A549 (cell line): ENCODE data around the gene GSDMA. TPM values are rescaled to one million over a fixed set of nuclear protein-coding genes. Genes with fewer than 3 reads are reported as not detected.

Experiments
- ATAC-seq, 2 experiments: fragments of 200-7000 bp in 1 of 2; fragments of >200 bp in 1 of 2; cut with Nextera tagmentation in 1 of 2; cut with Tn5 transposase in 1 of 2; 3 replicates each; pipeline versions ENCODE4 v1.8.0 to v1.9.1; 2018 to 2020; ENCODE audit warnings: mild to moderate bottlenecking in 1 of 2, moderate library complexity in 1 of 2
- CTCF ChIA-PET: fragments of 300-600 bp; sonication (Branson Sonifier 250); formaldehyde crosslinking; extraction: SDS; loops from one replicate; lab custom pipeline; 2021; ENCODE audit warnings: antibody characterized with exemption, inconsistent platforms; lab: Yijun Ruan, JAX
- POLR2A ChIA-PET: fragments of 350-600 bp; formaldehyde crosslinking; extraction: SDS; loops from one replicate; lab custom pipeline; 2021; ENCODE audit warnings: antibody characterized with exemption, inconsistent platforms; lab: Yijun Ruan, JAX
- DNase-seq, 2 experiments: peaks; one replicate each; pipeline versions ENCODE4 v3.0.0 to v3.0.0-alpha.2; 2011 to 2016; ENCODE audit warnings: low read depth in 1 of 2, low spot score in 1 of 2
- FAIRE-seq: peaks from 2 replicates; lab custom pipeline; 2011; peaks lifted over from hg19 to GRCh38; lab: Jason Lieb, UNC
- H3K27ac ChIP-seq, 2 experiments: fragments of >200 bp; sonication (Bioruptor Twin); formaldehyde crosslinking; 3 replicates each; pipeline ENCODE4 v1.5.1; 2016 to 2017
- H3K4me1 ChIP-seq: fragments of >200 bp; sonication (Bioruptor Twin); formaldehyde crosslinking; 3 replicates; pipeline ENCODE4 v1.6.1; 2016
- H3K4me2 ChIP-seq: fragments of >200 bp; sonication (Bioruptor Twin); formaldehyde crosslinking; 3 replicates; pipeline ENCODE4 v1.6.1; 2016
- H3K4me3 ChIP-seq: fragments of >200 bp; sonication (Bioruptor Twin); formaldehyde crosslinking; 3 replicates; pipeline ENCODE4 v1.5.1; 2016
- H3K9me3 ChIP-seq: fragments of >200 bp; sonication (Bioruptor Twin); formaldehyde crosslinking; 3 replicates; pipeline ENCODE4 v1.6.1; 2016
- CEBPB ChIP-seq, 2 experiments: fragments of >200 bp in 1 of 2; sonication (Bioruptor Twin) in 1 of 2; formaldehyde crosslinking in 1 of 2; IDR thresholded peaks; 2 replicates each; pipeline ENCODE4 v1.6.1; 2012 to 2016
- EHF ChIP-seq: fragments of 250-450 bp; sonication (Bioruptor Pico); IDR thresholded peaks from 2 replicates; pipeline ENCODE4 v1.5.0; 2020; ENCODE audit warnings: mild to moderate bottlenecking
- EHMT2 ChIP-seq: fragments of 200-600 bp; sonication (generic); IDR thresholded peaks from 2 replicates; pipeline ENCODE4 v1.6.1; 2016; ENCODE audit warnings: antibody characterized with exemption, low read depth, mild to moderate bottlenecking, moderate library complexity
- EP300 ChIP-seq, 2 experiments: fragments of >200 bp; sonication (Bioruptor Twin); formaldehyde crosslinking; IDR thresholded peaks; 2 replicates in 1 of 2; 3 replicates in 1 of 2; pipeline ENCODE4 v1.6.1; 2016 to 2017
- HDAC2 ChIP-seq: fragments of 200-600 bp; sonication (generic); IDR thresholded peaks from 2 replicates; pipeline ENCODE4 v1.6.1; 2016
- HEYL ChIP-seq: fragments of 250-450 bp; sonication (Bioruptor Pico); IDR thresholded peaks from 2 replicates; pipeline ENCODE4 v1.8.0; 2021; ENCODE audit warnings: mild to moderate bottlenecking, moderate library complexity
- HOXA7 ChIP-seq: fragments of 250-450 bp; sonication (Bioruptor Pico); IDR thresholded peaks from 2 replicates; pipeline ENCODE4 v1.5.0; 2020; ENCODE audit warnings: mild to moderate bottlenecking, moderate library complexity
- JUN ChIP-seq, 2 experiments: fragments of >200 bp; sonication (Bioruptor Twin); formaldehyde crosslinking; IDR thresholded peaks; 2 replicates in 1 of 2; 3 replicates in 1 of 2; pipeline ENCODE4 v1.6.1; 2016 to 2017
- MAZ ChIP-seq: fragments of 150-350 bp; IDR thresholded peaks from 2 replicates; pipeline ENCODE4 v1.6.1; 2014; ENCODE audit warnings: antibody characterized with exemption, low read depth, low read length, borderline replicate concordance
- MYC ChIP-seq: IDR thresholded peaks from 2 replicates; pipeline ENCODE4 v1.6.1; 2012; ENCODE audit warnings: mild to moderate bottlenecking, inconsistent platforms, low read length, improper control_type of control experiment, borderline replicate concordance
- NFE2L2 ChIP-seq: fragments of 150-350 bp; conservative IDR thresholded peaks from 2 replicates; pipeline ENCODE4 v1.6.1; 2014; ENCODE audit warnings: low read length
- PHF8 ChIP-seq: fragments of 200-600 bp; sonication (generic); IDR thresholded peaks from 2 replicates; pipeline ENCODE4 v1.6.1; 2016; ENCODE audit warnings: low read depth, mild to moderate bottlenecking, antibody characterized with exemption, moderate library complexity, borderline replicate concordance
- POLR2AphosphoS2 ChIP-seq: conservative IDR thresholded peaks from 2 replicates; pipeline ENCODE4 v1.6.1; 2012; ENCODE audit warnings: low read length, improper control_type of control experiment, inconsistent platforms
- RARB ChIP-seq: fragments of 250-450 bp; sonication (Bioruptor Pico); IDR thresholded peaks from 2 replicates; pipeline ENCODE4 v1.8.0; 2021; ENCODE audit warnings: mild to moderate bottlenecking, moderate library complexity
- RCOR1 ChIP-seq: fragments of 150-350 bp; IDR thresholded peaks from 2 replicates; pipeline ENCODE4 v1.6.1; 2014; ENCODE audit warnings: antibody characterized with exemption, low read length, low read depth
- RFX5 ChIP-seq: fragments of 450-650 bp; IDR thresholded peaks from 2 replicates; pipeline ENCODE4 v1.7.1; 2014; ENCODE audit warnings: antibody characterized with exemption, mild to moderate bottlenecking, moderate library complexity
- SMC3 ChIP-seq: fragments of >200 bp; sonication (Bioruptor Twin); formaldehyde crosslinking; IDR thresholded peaks from 3 replicates; pipeline ENCODE4 v1.6.1; 2018; ENCODE audit warnings: inconsistent platforms
- SREBF2 ChIP-seq: fragments of 450-650 bp; IDR thresholded peaks from 2 replicates; pipeline ENCODE4 v1.6.1; 2014; ENCODE audit warnings: mild to moderate bottlenecking, moderate library complexity
- TFCP2L1 ChIP-seq: fragments of 250-450 bp; sonication (Bioruptor Pico); IDR thresholded peaks from 2 replicates; pipeline ENCODE4 v1.5.0; 2021; ENCODE audit warnings: mild to moderate bottlenecking
- TP53 ChIP-seq: fragments of 250-450 bp; sonication (Bioruptor Pico); IDR thresholded peaks from 2 replicates; pipeline ENCODE4 v1.5.0; 2021; ENCODE audit warnings: mild to moderate bottlenecking, moderate library complexity
- ZNF302 ChIP-seq: fragments of 250-450 bp; sonication (Bioruptor Pico); IDR thresholded peaks from 2 replicates; pipeline ENCODE4 v1.9.0; 2021; ENCODE audit warnings: inconsistent platforms, mild to moderate bottlenecking, moderate library complexity
- WGBS: methylation state at CpG from one replicate; pipeline ENCODE4 v1.1.6; 2017; ENCODE audit errors: missing lambda C conversion rate; 5-methylcytosine and 5-hydroxymethylcytosine counted together
- polyA plus RNA-seq, 4 experiments: library from polyadenylated mRNA; depleted of rRNA in 3 of 4; stranded (reverse); fragments of >200 nt; fragmentation: RNase III in 1 of 4; extraction: RNeasy Plus Mini Kit Qiagen cat#74134 plus additional on column Dnase treatment in 1 of 4; gene quantifications; 2 replicates in 3 of 4; 3 replicates in 1 of 4; pipeline ENCODE4 v1.2.3, GENCODE V29; 2011 to 2017
- TF ChIP-seq, protein P1 (sequence below): IDR thresholded peaks from 2 replicates; pipeline ENCODE4 v1.6.1; 2012
- TF ChIP-seq, protein P2 (sequence below): fragments of >200 bp; sonication (Bioruptor Twin); formaldehyde crosslinking; IDR thresholded peaks from 2 replicates; pipeline ENCODE4 v1.6.1; 2016
- TF ChIP-seq, protein P3 (sequence below): fragments of >200 bp; sonication (Bioruptor Twin); formaldehyde crosslinking; IDR thresholded peaks from 3 replicates; pipeline ENCODE4 v1.5.1; 2016

GSDMA gene
- polyA plus RNA-seq, 2 of the 4 experiments (the other 2 are of a cell fraction), result not detected

DNA sequence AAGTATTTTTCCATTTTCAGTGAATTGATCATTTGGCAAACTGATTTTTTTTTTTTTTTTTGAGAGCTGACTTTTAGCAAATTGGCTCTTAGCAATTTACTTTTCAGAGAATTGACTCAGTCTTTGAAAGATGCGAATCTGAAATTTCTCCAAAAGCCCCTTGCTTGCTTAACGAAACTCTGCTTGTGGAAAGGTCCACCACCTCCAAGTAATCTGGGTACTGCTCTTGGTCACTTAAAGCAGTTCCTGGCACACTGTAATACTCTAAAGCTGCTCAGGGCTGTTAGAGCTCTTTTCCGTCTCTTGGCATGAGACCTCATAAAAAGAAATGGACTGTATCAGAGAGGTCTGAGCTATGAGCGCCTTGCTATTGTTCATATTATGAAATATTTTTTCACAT is 47.2 kb upstream of the GSDMA start (continued):
- TF ChIP-seq JUN (IDR thresholded peaks at IDR 0.05), result no peak
- no peak for TF ChIP-seq RCOR1
- TF ChIP-seq ZNF302, result no peak

DNA sequence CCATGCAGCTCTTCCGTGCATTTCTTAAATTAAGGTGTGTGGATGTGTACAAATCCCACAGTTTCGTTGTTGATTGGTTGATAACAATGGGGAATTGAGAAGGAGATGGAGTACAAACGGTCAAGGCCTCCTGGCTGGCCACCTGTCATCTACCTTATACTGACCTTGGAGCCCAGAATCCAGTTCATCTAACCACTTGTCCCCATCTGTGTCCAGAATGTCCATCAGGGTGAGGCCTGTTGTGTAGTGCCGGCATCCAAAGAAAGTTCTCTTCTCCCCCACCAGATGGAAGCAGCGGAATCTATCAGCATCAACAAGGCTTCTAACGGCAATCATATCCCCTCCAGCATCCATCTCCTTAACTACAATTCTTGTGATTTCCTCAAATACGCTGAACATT is 45.9 kb upstream of the GSDMA start:
- POLR2A ChIA-PET, result interaction anchor here (0.9 kb wide), 1 partner anchor 63 kb away, joined by 4 read pairs; the partner anchor contains the start of gene PSMD3
- CTCF ChIA-PET, result interaction anchor here (0.6 to 1.4 kb wide), 4 partner anchors 38 to 64 kb away, joined by 3 read pairs; partner anchors contain the start of genes GSDMA and PSMD3
- Histone ChIP-seq H3K4me2 (no peak overlapping the region), H3K9me3 (no peaks in the 10 kb centered on the region), H3K27ac (no peak overlapping the region), H3K4me1 (no peaks in the 10 kb centered on the region), H3K4me3 (no peak overlapping the region)
- peak; percentile 50 to 68; a peak in 4 of 6 replicates for ATAC-seq
- peak in 1 of 2 experiments; percentile 42 for DNase-seq
- no peak for FAIRE-seq
- no peak for TF ChIP-seq SMC3
- TF ChIP-seq PHF8, result no peak
- TF ChIP-seq HOXA7 (CRISPR knock-in tag), result no peak
- TF ChIP-seq SREBF2, result no peak
- no peak for TF ChIP-seq TP53 (CRISPR knock-in tag)
- TF ChIP-seq EP300 (IDR thresholded peaks at IDR 0.05), result no peak
- TF ChIP-seq EHMT2, result no peak
- no peak for TF ChIP-seq JUN (IDR thresholded peaks at IDR 0.05)
- no peak for TF ChIP-seq NFE2L2
- TF ChIP-seq, protein P1, sequence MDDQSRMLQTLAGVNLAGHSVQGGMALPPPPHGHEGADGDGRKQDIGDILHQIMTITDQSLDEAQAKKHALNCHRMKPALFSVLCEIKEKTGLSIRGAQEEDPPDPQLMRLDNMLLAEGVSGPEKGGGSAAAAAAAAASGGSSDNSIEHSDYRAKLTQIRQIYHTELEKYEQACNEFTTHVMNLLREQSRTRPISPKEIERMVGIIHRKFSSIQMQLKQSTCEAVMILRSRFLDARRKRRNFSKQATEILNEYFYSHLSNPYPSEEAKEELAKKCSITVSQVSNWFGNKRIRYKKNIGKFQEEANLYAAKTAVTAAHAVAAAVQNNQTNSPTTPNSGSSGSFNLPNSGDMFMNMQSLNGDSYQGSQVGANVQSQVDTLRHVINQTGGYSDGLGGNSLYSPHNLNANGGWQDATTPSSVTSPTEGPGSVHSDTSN, result no peak
- TF ChIP-seq MAZ, result no peak
- no peak for TF ChIP-seq POLR2AphosphoS2
- TF ChIP-seq RFX5, result no peak
- TF ChIP-seq RARB (CRISPR knock-in tag), result no peak
- TF ChIP-seq TFCP2L1 (CRISPR knock-in tag), result no peak
- no peak for TF ChIP-seq ZNF302
- no peak for TF ChIP-seq MYC
- TF ChIP-seq HDAC2, result no peak
- TF ChIP-seq HEYL (CRISPR knock-in tag), result no peak
- TF ChIP-seq, protein P2, sequence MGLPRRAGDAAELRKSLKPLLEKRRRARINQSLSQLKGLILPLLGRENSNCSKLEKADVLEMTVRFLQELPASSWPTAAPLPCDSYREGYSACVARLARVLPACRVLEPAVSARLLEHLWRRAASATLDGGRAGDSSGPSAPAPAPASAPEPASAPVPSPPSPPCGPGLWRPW, result no peak
- WGBS, result 87% methylated on average over 7 of the region's 7 CpGs

DNA sequence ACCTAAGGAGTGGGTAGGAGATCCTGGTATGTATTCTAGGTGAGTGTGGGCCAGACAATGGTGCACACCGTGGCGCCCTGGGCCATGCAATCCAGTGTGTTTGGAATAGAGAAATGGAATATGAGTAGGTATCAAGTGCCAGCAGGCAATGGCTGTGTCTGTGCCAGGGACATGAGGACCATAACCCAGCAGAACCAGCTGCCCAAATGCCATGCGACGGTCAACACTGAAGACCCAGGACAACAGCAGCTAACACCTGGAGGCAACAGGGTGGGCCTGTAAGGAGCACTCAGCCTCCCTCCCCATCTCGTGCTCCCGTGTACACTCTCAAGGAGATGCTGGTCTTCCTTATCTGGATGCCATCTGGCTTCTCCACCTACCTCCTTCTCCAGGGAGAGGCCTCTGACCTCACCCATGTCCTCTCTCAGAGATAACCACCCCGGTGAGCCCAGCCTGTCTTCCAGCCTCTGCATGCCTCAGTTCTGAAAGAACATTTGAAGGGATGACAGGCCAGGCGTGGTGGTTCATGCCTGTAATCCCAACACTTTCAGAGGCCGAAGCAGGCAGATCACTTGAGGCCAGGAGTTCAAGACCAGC is 43.6 kb upstream of the GSDMA start:
- H3K9me3 ChIP-seq, result no peaks in the 10 kb centered on the region
- peaks cover 1% of the 10 kb centered on the region; the same call in 2 of the 3 replicates for H3K4me1 ChIP-seq
- no peak overlapping the region for H3K4me2 ChIP-seq
- no peak for ATAC-seq
- DNase-seq, result no peak
- no peak for FAIRE-seq
- ChIA-PET POLR2A (no interaction called here), CTCF (interaction anchor here (0.6 to 1.3 kb wide), 6 partner anchors 8 to 110 kb away, joined by 3 to 4 read pairs (median 3); no protein-coding TSS in a partner anchor)
- no peak overlapping the region for H3K27ac ChIP-seq
- 93% methylated on average over 9 of the region's 9 CpGs for WGBS
- TF ChIP-seq CEBPB (IDR thresholded peaks at IDR 0.05), result no peak
- TF ChIP-seq, protein P3, sequence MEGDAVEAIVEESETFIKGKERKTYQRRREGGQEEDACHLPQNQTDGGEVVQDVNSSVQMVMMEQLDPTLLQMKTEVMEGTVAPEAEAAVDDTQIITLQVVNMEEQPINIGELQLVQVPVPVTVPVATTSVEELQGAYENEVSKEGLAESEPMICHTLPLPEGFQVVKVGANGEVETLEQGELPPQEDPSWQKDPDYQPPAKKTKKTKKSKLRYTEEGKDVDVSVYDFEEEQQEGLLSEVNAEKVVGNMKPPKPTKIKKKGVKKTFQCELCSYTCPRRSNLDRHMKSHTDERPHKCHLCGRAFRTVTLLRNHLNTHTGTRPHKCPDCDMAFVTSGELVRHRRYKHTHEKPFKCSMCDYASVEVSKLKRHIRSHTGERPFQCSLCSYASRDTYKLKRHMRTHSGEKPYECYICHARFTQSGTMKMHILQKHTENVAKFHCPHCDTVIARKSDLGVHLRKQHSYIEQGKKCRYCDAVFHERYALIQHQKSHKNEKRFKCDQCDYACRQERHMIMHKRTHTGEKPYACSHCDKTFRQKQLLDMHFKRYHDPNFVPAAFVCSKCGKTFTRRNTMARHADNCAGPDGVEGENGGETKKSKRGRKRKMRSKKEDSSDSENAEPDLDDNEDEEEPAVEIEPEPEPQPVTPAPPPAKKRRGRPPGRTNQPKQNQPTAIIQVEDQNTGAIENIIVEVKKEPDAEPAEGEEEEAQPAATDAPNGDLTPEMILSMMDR, result no peak
- no peak for TF ChIP-seq JUN (IDR thresholded peaks at IDR 0.05)
- no peak for TF ChIP-seq EHF (CRISPR knock-in tag)
- TF ChIP-seq HEYL (CRISPR knock-in tag), result no peak
- no peak for TF ChIP-seq SREBF2
- no peak overlapping the region for H3K4me3 ChIP-seq
